Vagina (tissue), 2 donors: Measurements from ENCODE around the gene C15orf39.
"Not testable (repeated sequence)": the region's sequence is repeated elsewhere in the genome, so short reads cannot be mapped to it uniquely, and the experiment has no call there.

Experiments
- POLR2A ChIP-seq, 2 donors: fragments of 450-650 bp; IDR thresholded peaks; one replicate each; pipeline ENCODE4 v1.6.1; 2017; ENCODE audit warnings: antibody characterized with exemption in 2 of 2, mild to moderate bottlenecking in 2 of 2, moderate library complexity in 2 of 2
- POLR2AphosphoS5 ChIP-seq, 2 donors: sonication (generic); formaldehyde crosslinking; IDR thresholded peaks; one replicate each; pipeline ENCODE4 v1.9.0; 2017; ENCODE audit warnings: antibody characterized with exemption in 2 of 2, mild to moderate bottlenecking in 2 of 2, low read depth in 1 of 2; ENCODE audit not compliant: insufficient read depth in 1 of 2
- TF ChIP-seq, protein P1 (sequence below), 3 experiments: fragments of 450-650 bp in 2 of 3; fragments of 200-600 bp in 1 of 3; sonication (generic) in 1 of 3; IDR thresholded peaks; one replicate each; pipeline ENCODE4 v1.5.1; 2017 to 2019; ENCODE audit warnings: antibody characterized with exemption in 3 of 3, mild to moderate bottlenecking in 2 of 3, moderate library complexity in 2 of 3

DNA sequence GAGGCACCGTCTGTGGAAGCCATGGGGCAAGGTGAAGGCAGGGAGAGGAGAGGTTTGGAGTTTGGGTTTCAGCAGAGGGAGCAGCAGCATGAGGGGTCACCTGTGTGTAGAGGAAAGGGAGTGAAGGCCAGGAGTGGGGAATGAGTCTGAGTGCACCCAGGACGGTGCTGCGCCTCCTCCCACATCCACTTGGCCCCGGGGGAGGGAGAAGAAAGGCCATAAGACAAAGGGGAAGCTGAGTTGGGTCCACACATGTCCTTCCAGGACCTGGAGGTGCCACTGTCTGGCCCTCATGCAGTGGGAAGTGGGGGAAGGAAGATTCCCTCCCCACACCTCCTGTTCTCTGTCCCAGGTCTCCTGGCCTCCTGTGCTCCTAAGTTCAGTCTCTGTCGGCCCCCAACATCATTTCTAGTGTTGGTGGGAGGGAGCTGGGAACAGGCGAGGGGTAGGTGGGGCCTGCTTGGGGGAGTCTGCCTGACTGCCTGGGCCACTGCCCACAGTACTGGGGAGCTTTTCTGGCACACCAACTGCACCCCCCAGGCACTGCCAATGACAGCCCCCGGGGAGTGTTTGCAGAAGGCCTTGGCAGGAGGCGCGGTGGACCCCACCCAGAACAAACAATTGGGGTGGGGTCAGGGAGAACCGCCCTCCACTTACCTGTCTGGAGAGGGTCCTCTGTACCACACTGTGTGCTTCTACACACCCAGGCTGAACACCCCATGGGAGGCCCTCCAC is 23.6 kb downstream of the C15orf39 start:
- TF ChIP-seq, protein P1, sequence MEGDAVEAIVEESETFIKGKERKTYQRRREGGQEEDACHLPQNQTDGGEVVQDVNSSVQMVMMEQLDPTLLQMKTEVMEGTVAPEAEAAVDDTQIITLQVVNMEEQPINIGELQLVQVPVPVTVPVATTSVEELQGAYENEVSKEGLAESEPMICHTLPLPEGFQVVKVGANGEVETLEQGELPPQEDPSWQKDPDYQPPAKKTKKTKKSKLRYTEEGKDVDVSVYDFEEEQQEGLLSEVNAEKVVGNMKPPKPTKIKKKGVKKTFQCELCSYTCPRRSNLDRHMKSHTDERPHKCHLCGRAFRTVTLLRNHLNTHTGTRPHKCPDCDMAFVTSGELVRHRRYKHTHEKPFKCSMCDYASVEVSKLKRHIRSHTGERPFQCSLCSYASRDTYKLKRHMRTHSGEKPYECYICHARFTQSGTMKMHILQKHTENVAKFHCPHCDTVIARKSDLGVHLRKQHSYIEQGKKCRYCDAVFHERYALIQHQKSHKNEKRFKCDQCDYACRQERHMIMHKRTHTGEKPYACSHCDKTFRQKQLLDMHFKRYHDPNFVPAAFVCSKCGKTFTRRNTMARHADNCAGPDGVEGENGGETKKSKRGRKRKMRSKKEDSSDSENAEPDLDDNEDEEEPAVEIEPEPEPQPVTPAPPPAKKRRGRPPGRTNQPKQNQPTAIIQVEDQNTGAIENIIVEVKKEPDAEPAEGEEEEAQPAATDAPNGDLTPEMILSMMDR (IDR thresholded peaks at IDR 0.05): not testable (repeated sequence)
- not testable (repeated sequence) for TF ChIP-seq POLR2AphosphoS5 (IDR thresholded peaks at IDR 0.05; ENCODE audit: insufficient read depth in 1 of 2, low read depth in 1 of 2); POLR2A (IDR thresholded peaks at IDR 0.05)
